Measurements from ENCODE around the gene KRTAP5-6. TPM values are rescaled to one million over a fixed set of nuclear protein-coding genes. Genes with fewer than 3 reads are reported as not detected.

Gene KRTAP5-6
- total and polyA plus RNA-seq, 2 donors (not counting 1 experiment from before 2014, with no cell fraction given): not detected

DNA sequence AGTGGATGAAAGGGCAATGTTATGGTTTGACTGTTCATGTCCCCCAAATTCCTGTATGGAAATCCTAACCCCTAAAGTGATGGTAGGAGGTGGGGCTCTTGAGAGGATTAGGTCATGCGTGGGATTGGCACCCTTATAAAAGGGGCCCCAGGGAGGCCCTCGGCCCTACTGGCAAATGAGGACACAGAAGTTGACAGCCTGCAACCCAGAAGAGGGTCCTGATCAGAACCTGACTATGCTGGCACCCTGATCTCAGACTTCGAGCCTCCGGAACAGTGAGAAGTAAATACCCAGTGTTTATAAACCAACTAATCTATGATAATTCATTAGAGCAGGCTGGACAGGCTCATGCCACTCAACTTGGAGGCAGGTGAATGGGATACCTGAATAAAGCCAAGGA, 44.7 kb downstream of the KRTAP5-6 start:
- H3K27me3 Mint-ChIP-seq: peaks cover 10% of the 10 kb centered on the region
- Histone ChIP-seq H3K9me3 (ENCODE audit: control extremely low read depth in 1 of 3, control insufficient read depth in 2 of 3, insufficient read depth in 1 of 3, low read length in 2 of 3) (peaks cover 0 to 23% (median 7%) of the 10 kb centered on the region in 3 donors), H3K4me2 (replicated peaks; ENCODE audit: low read depth, low read length, poor library complexity, severe bottlenecking) (no peak overlapping the region), H3K9ac (ENCODE audit: low read length) (no peak overlapping the region), H3K4me1 (ENCODE audit: control insufficient read depth in 2 of 2, insufficient read depth in 2 of 2, low read length in 2 of 2) (no peaks in the 10 kb centered on the region), H3K27me3 (replicated peaks in 1 of 4; ENCODE audit: control extremely low read depth in 1 of 4, control insufficient read depth in 3 of 4, insufficient read depth in 4 of 4, low read length in 3 of 4) (no peaks in the 10 kb centered on the region), H3K27ac (ENCODE audit: low read length in 2 of 2) (no peak overlapping the region), H3K36me3 (replicated peaks in 1 of 2; ENCODE audit: control extremely low read depth in 1 of 2, control insufficient read depth in 1 of 2, extremely low read depth in 1 of 2, insufficient read depth in 2 of 2, low read length in 1 of 2) (no peaks in the 10 kb centered on the region), H3K79me2 (ENCODE audit: control insufficient read depth, insufficient read depth, low read length) (no peaks in the 10 kb centered on the region), H4K20me1 (ENCODE audit: control insufficient read depth, insufficient read depth, low read length, poor library complexity, severe bottlenecking) (no peaks in the 10 kb centered on the region), H2AFZ (ENCODE audit: insufficient read depth, low read depth, low read length, poor library complexity, severe bottlenecking) (no peak overlapping the region), H3K4me3 (ENCODE audit: control extremely low read depth in 1 of 5, extremely low read depth in 1 of 5, insufficient read depth in 1 of 5, low read depth in 2 of 5, low read length in 4 of 5) (no peak overlapping the region)
- ChIA-PET POLR2A (no interaction called here), CTCF (no interaction called here)
- peaks cover 14% of the 10 kb centered on the region for H3K9me3 Mint-ChIP-seq (ENCODE audit: insufficient read depth)
- ATAC-seq (ENCODE audit: low read depth) (no peak), DNase-seq (no peak)
- no peak for TF ChIP-seq EZH2 (IDR thresholded peaks at IDR 0.05; ENCODE audit: borderline replicate concordance, insufficient read depth, low read depth, low read length, poor library complexity, severe bottlenecking)
- TF ChIP-seq, protein P1, sequence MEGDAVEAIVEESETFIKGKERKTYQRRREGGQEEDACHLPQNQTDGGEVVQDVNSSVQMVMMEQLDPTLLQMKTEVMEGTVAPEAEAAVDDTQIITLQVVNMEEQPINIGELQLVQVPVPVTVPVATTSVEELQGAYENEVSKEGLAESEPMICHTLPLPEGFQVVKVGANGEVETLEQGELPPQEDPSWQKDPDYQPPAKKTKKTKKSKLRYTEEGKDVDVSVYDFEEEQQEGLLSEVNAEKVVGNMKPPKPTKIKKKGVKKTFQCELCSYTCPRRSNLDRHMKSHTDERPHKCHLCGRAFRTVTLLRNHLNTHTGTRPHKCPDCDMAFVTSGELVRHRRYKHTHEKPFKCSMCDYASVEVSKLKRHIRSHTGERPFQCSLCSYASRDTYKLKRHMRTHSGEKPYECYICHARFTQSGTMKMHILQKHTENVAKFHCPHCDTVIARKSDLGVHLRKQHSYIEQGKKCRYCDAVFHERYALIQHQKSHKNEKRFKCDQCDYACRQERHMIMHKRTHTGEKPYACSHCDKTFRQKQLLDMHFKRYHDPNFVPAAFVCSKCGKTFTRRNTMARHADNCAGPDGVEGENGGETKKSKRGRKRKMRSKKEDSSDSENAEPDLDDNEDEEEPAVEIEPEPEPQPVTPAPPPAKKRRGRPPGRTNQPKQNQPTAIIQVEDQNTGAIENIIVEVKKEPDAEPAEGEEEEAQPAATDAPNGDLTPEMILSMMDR (IDR thresholded peaks at IDR 0.05): no peak
- H3K4me3 Mint-ChIP-seq: no peak overlapping the region
- 71% methylated on average over 1 of the region's 4 CpGs for WGBS (ENCODE audit: insufficient coverage)
- no peaks in the 10 kb centered on the region for H3K4me1 Mint-ChIP-seq
- no peak overlapping the region for H3K27ac Mint-ChIP-seq
- intact Hi-C loops (cut with micrococcal nuclease): no loop called here

DNA sequence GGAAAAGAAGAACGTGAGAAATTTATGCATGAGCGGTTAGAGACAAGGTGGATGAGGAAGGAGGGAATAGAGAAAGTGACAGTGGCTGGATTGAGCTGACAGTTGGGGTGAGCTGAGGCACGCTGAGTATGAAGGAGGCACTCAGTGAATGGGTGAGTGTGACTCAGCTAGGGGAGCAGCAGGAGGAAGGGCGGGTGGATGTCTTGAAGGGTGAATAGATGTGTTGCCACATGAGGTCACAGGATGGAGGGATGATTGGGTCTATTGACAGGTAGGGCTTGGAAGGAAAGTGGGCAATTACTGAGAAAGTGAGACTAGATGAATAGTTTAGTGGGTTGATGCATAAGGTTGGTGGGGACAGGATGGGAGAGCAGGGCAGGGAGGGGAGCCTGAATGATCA, 45.4 kb downstream of the KRTAP5-6 start:
- TF ChIP-seq, protein P1 (IDR thresholded peaks at IDR 0.05): no peak
- TF ChIP-seq EZH2 (IDR thresholded peaks at IDR 0.05; ENCODE audit: borderline replicate concordance, insufficient read depth, low read depth, low read length, poor library complexity, severe bottlenecking): no peak
- peaks cover 12% of the 10 kb centered on the region for H3K9me3 Mint-ChIP-seq (ENCODE audit: insufficient read depth)
- H3K27me3 ChIP-seq (replicated peaks in 1 of 4; ENCODE audit: control extremely low read depth in 1 of 4, control insufficient read depth in 3 of 4, insufficient read depth in 4 of 4, low read length in 3 of 4): no peaks in the 10 kb centered on the region
- H3K9ac ChIP-seq (ENCODE audit: low read length): no peak overlapping the region
- no peak overlapping the region for H3K4me3 ChIP-seq (ENCODE audit: control extremely low read depth in 1 of 5, extremely low read depth in 1 of 5, insufficient read depth in 1 of 5, low read depth in 2 of 5, low read length in 4 of 5)
- peaks cover 10% of the 10 kb centered on the region for H3K27me3 Mint-ChIP-seq
- no peak overlapping the region for H3K4me3 Mint-ChIP-seq
- no peaks in the 10 kb centered on the region for H3K4me1 Mint-ChIP-seq
- H3K79me2 ChIP-seq (ENCODE audit: control insufficient read depth, insufficient read depth, low read length): no peaks in the 10 kb centered on the region
- no peaks in the 10 kb centered on the region for H3K36me3 ChIP-seq (replicated peaks in 1 of 2; ENCODE audit: control extremely low read depth in 1 of 2, control insufficient read depth in 1 of 2, extremely low read depth in 1 of 2, insufficient read depth in 2 of 2, low read length in 1 of 2)
- H4K20me1 ChIP-seq (ENCODE audit: control insufficient read depth, insufficient read depth, low read length, poor library complexity, severe bottlenecking): no peaks in the 10 kb centered on the region
- H3K4me2 ChIP-seq (replicated peaks; ENCODE audit: low read depth, low read length, poor library complexity, severe bottlenecking): no peak overlapping the region
- intact Hi-C loops (cut with micrococcal nuclease): no loop called here
- DNase-seq: no peak
- 82% methylated on average over 4 of the region's 4 CpGs for WGBS (ENCODE audit: insufficient coverage)
- H3K27ac Mint-ChIP-seq: no peak overlapping the region
- H3K27ac ChIP-seq (ENCODE audit: low read length in 2 of 2): no peak overlapping the region
- H3K4me1 ChIP-seq (ENCODE audit: control insufficient read depth in 2 of 2, insufficient read depth in 2 of 2, low read length in 2 of 2): no peaks in the 10 kb centered on the region
- ChIA-PET POLR2A (no interaction called here), CTCF (no interaction called here)
- H3K9me3 ChIP-seq (ENCODE audit: control extremely low read depth in 1 of 3, control insufficient read depth in 2 of 3, insufficient read depth in 1 of 3, low read length in 2 of 3): peaks cover 0 to 20% (median under 1%) of the 10 kb centered on the region in 3 donors
- ATAC-seq (ENCODE audit: low read depth): no peak
- H2AFZ ChIP-seq (ENCODE audit: insufficient read depth, low read depth, low read length, poor library complexity, severe bottlenecking): no peak overlapping the region

All from B cell (primary cell).